CD4-positive, alpha-beta T cell treated with Interleukin-6 for 4 hours (primary cell): ENCODE measurements around the gene LNP1.

Experiments used
- DNase-seq: peaks from one replicate; pipeline ENCODE4 v3.0.0-alpha.2; 2020; ENCODE audit warnings: mixed read lengths

LNP1 gene

GRCh38 chr3:100483529-100483928 is 82.2 kb downstream of the LNP1 start:
- DNase-seq: no peak

GRCh38 chr3:100486808-100487207 is 85.5 kb downstream of the LNP1 start:
- no peak for DNase-seq

- DNase-seq: no peak
These were observed 87.8 kb downstream of the LNP1 start for GRCh38 chr3:100489118-100489517.

- peak; percentile 59 for DNase-seq
These were observed 91.0 kb downstream of the LNP1 start, which contains the start of gene TMEM45A for GRCh38 chr3:100492059-100493006. TMEM45A (plus strand) TSS chr3:100492619; CDS start chr3:100555212, 62,593 bp downstream.

- no peak for DNase-seq
These were observed 95.4 kb downstream of the LNP1 start for GRCh38 chr3:100496711-100497261.

- no peak for DNase-seq
These were observed 98.3 kb downstream of the LNP1 start for GRCh38 chr3:100499651-100500050.

- DNase-seq: no peak
These were observed 99.1 kb downstream of the LNP1 start for GRCh38 chr3:100500320-100500880.

- DNase-seq: no peak
These were observed 102.1 kb downstream of the LNP1 start for GRCh38 chr3:100503448-100503847.
